Pancreas (tissue), 10 donors: ENCODE data around the gene XRN2. TPM values are rescaled to one million over a fixed set of nuclear protein-coding genes. Genes with fewer than 3 reads are reported as not detected.

ENCODE experiments used
- ATAC-seq, 4 donors: fragments of 200-7000 bp; cut with Tn5 transposase; one replicate each; pipeline versions ENCODE4 v1.8.0 to v1.9.1; 2020; ENCODE audit warnings: mild to moderate bottlenecking in 4 of 4, moderate library complexity in 4 of 4
- DNase-seq, 6 donors: peaks; one replicate each; pipeline ENCODE4 v3.0.0-alpha.2; 2020
- FAIRE-seq: peaks from 2 replicates; lab custom pipeline; 2012; peaks lifted over from hg19 to GRCh38; lab: Jason Lieb, UNC
- H3K27ac ChIP-seq, 4 donors: fragments of 200-600 bp; sonication (generic); 1 replicate in 3 of 4; 2 replicates in 1 of 4; pipeline versions ENCODE4 v1.5.0 to v1.8.0; 2020
- H3K27me3 ChIP-seq, 4 donors: fragments of 200-600 bp; one replicate each; pipeline ENCODE4 v1.8.0; 2021
- H3K36me3 ChIP-seq, 3 donors: fragments of 200-600 bp; sonication (generic) in 1 of 3; one replicate each; pipeline versions ENCODE4 v1.5.0 to v1.8.0; 2020 to 2021
- H3K4me1 ChIP-seq, 3 donors: fragments of 200-600 bp; one replicate each; pipeline ENCODE4 v1.8.0; 2021
- H3K4me3 ChIP-seq, 4 donors: fragments of 200-600 bp; sonication (generic) in 2 of 4; one replicate each; pipeline versions ENCODE4 v1.5.0 to v1.8.0; 2020 to 2021
- H3K9me3 ChIP-seq, 4 donors: fragments of 200-600 bp; one replicate each; pipeline ENCODE4 v1.8.0; 2021
- CTCF ChIP-seq, 4 donors: fragments of 200-600 bp; sonication (generic) in 3 of 4; IDR thresholded peaks; one replicate each; pipeline versions ENCODE4 v1.5.0 to v1.8.0; 2021; ENCODE audit warnings: antibody characterized with exemption in 4 of 4
- WGBS, 2 donors: extraction: QIAGEN DNeasy Blood & Tissue Kit; methylation state at CpG; one replicate each; pipeline ENCODE4 v1.1.7; 2013; 5-methylcytosine and 5-hydroxymethylcytosine counted together
- intact Hi-C, 3 donors: fragments of 100-400 bp; cut with DNase I; formaldehyde crosslinking; loops; one replicate each; pipeline versions ENCODE4 v1.11.1 to v1.14.2; 2022
- polyA plus RNA-seq, 2 donors: library from polyadenylated mRNA; stranded (reverse); fragments of 200-250 nt; gene quantifications; one replicate each; pipeline ENCODE4 v1.2.3, GENCODE V29; 2013
- total RNA-seq, 6 donors: library from RNA; stranded (reverse); fragmentation: NEBNext Ultra II Directional in 4 of 6; extraction: Animal tissue kit (Norgen Biotek cat#: 25700) in 4 of 6; gene quantifications; one replicate each; pipeline versions ENCODE4 v1.2.1 to v1.2.4, GENCODE V29; 2021 to 2023
- donor health status: healthy with polysubstance abuse.
- donor health status: DM: no; HTN: no; CAD: no; lungs with moderate emphysema.
- donor health status: DM: no; HTN: no; CAD: no.
- donor health status: control.
- donor health status: control.
- donor health status: Bipolar disorder and iron deficiency.
- donor health status: DM: yes; HTN: yes; CAD: no.
- donor health status: DM: no; HTN: no; CAD: no.
- donor health status: DM: no; HTN: no; CAD: no.
- donor health status: DM: yes; HTN: yes; CAD: no.

The XRN2 gene
- total and polyA plus RNA-seq, 8 donors: 10.0 to 33.6 (median 27.2) TPM

GRCh38 chr20:21322083-21322710 is 19.1 kb downstream of the XRN2 start:
- intact Hi-C loops: no loop called here
- no peak for DNase-seq
- no peak for FAIRE-seq
- WGBS, 2 donors: 79 to 98% methylated on average over 5 of the region's 5 CpGs
- Histone ChIP-seq H3K4me3 (no peak overlapping the region), H3K9me3 (no peaks in the 10 kb centered on the region), H3K27me3 (no peaks in the 10 kb centered on the region), H3K36me3 (no peaks in the 10 kb centered on the region), H3K4me1 (peaks cover 18 to 31% (median 18%) of the 10 kb centered on the region in 3 donors), H3K27ac (no peak overlapping the region)
- ATAC-seq: no peak
- TF ChIP-seq CTCF (IDR thresholded peaks at IDR 0.05): no peak

- H3K4me3 ChIP-seq: no peak overlapping the region
- no peak for ATAC-seq
- no peaks in the 10 kb centered on the region for H3K27me3 ChIP-seq
- H3K9me3 ChIP-seq: no peaks in the 10 kb centered on the region
- intact Hi-C loops: no loop called here
- H3K36me3 ChIP-seq: no peaks in the 10 kb centered on the region
- peaks cover 22 to 31% (median 23%) of the 10 kb centered on the region in 3 donors for H3K4me1 ChIP-seq
- no peak for FAIRE-seq
- WGBS, 2 donors: 97 to 98% methylated on average over 3 of the region's 3 CpGs
- no peak overlapping the region for H3K27ac ChIP-seq
- no peak for TF ChIP-seq CTCF (IDR thresholded peaks at IDR 0.05)
- DNase-seq: no peak
Measured at GRCh38 chr20:21322921-21323331, 19.8 kb downstream of the XRN2 start.

- Histone ChIP-seq H3K9me3 (no peaks in the 10 kb centered on the region), H3K27ac (no peak overlapping the region), H3K4me3 (no peak overlapping the region), H3K27me3 (no peaks in the 10 kb centered on the region), H3K4me1 (peaks cover 18 to 24% (median 22%) of the 10 kb centered on the region in 3 donors), H3K36me3 (no peaks in the 10 kb centered on the region)
- WGBS, 2 donors: 78 to 81% methylated on average over 3 of the region's 3 CpGs
- ATAC-seq (peak in 3 of 4 donors; percentile 39 to 60 (median 46)), FAIRE-seq (no peak), DNase-seq (no peak)
- intact Hi-C loops: no loop called here
- TF ChIP-seq CTCF (IDR thresholded peaks at IDR 0.05): no peak
Measured at GRCh38 chr20:21323640-21324039, 20.5 kb downstream of the XRN2 start.

GRCh38 chr20:21324126-21324525 is 21.0 kb downstream of the XRN2 start:
- DNase-seq: no peak
- no peaks in the 10 kb centered on the region for H3K36me3 ChIP-seq
- intact Hi-C loops: no loop called here
- ATAC-seq: no peak
- no peak for FAIRE-seq
- 86 to 88% methylated on average over 2 of the region's 2 CpGs for WGBS, 2 donors
- no peaks in the 10 kb centered on the region for H3K27me3 ChIP-seq
- TF ChIP-seq CTCF (IDR thresholded peaks at IDR 0.05): no peak
- H3K4me3 ChIP-seq: no peak overlapping the region
- H3K27ac ChIP-seq: no peak overlapping the region
- peaks cover 16 to 24% (median 22%) of the 10 kb centered on the region in 3 donors for H3K4me1 ChIP-seq
- H3K9me3 ChIP-seq: no peaks in the 10 kb centered on the region

- intact Hi-C loops: no loop called here
- peak overlapping the region in 2 of 4 donors; percentile 10 to 25 for H3K27ac ChIP-seq
- ATAC-seq (peak in 3 of 4 donors; percentile 53 to 75 (median 70)), FAIRE-seq (no peak), DNase-seq (no peak)
- H3K36me3 ChIP-seq: no peaks in the 10 kb centered on the region
- no peak overlapping the region for H3K4me3 ChIP-seq
- WGBS, 2 donors: 82 to 94% methylated on average over 1 of the region's 1 CpG
- H3K4me1 ChIP-seq: peaks cover 16 to 24% (median 22%) of the 10 kb centered on the region in 3 donors
- H3K27me3 ChIP-seq: no peaks in the 10 kb centered on the region
- no peaks in the 10 kb centered on the region for H3K9me3 ChIP-seq
- TF ChIP-seq CTCF (IDR thresholded peaks at IDR 0.05): no peak
Measured at GRCh38 chr20:21325296-21325695, 22.2 kb downstream of the XRN2 start.
